Keratinocyte (primary cell): ENCODE measurements around the gene VPS37C. TPM values are rescaled to one million over a fixed set of nuclear protein-coding genes. Genes with fewer than 3 reads are reported as not detected.

Experiments used
- DNase-seq: peaks from one replicate; pipeline ENCODE4 v3.0.0-alpha.2; 2011; ENCODE audit warnings: low read depth, missing footprints, low spot score
- FAIRE-seq: peaks from 2 replicates; lab custom pipeline; 2011; peaks lifted over from hg19 to GRCh38; lab: Jason Lieb, UNC
- H2AFZ ChIP-seq: 2 replicates; pipeline ENCODE4 v1.6.0; 2012; ENCODE audit warnings: low read length, control low read depth, inconsistent platforms; ENCODE audit not compliant: control insufficient read depth
- H3K27ac ChIP-seq: 2 replicates; pipeline ENCODE4 v1.5.1; 2011; ENCODE audit warnings: low read length; ENCODE audit not compliant: control insufficient read depth, insufficient read depth
- H3K27me3 ChIP-seq: 3 replicates; pipeline ENCODE4 v1.6.0; 2011; ENCODE audit warnings: low read length; ENCODE audit not compliant: control insufficient read depth, insufficient read depth; ENCODE audit errors: extremely low read depth
- H3K36me3 ChIP-seq, 2 experiments: 2 replicates in 1 of 2; 3 replicates in 1 of 2; pipeline ENCODE4 v1.5.1; 2011; ENCODE audit warnings: low read length in 2 of 2, mild to moderate bottlenecking in 1 of 2; ENCODE audit not compliant: control insufficient read depth in 2 of 2, insufficient read depth in 2 of 2; ENCODE audit errors: extremely low read depth in 1 of 2
- H3K4me1 ChIP-seq: 3 replicates; pipeline ENCODE4 v1.5.1; 2011; ENCODE audit warnings: low read length; ENCODE audit not compliant: control insufficient read depth, insufficient read depth; ENCODE audit errors: extremely low read depth
- H3K4me2 ChIP-seq: 3 replicates; pipeline ENCODE4 v1.6.0; 2011; ENCODE audit warnings: low read depth, low read length; ENCODE audit not compliant: control insufficient read depth, insufficient read depth; ENCODE audit errors: extremely low read depth
- H3K4me3 ChIP-seq, 3 experiments: fragments of 200-600 bp in 1 of 3; sonication (generic) in 1 of 3; 2 replicates in 2 of 3; 3 replicates in 1 of 3; pipeline ENCODE4 v1.5.1; 2011 to 2016; ENCODE audit warnings: low read length in 3 of 3, mild to moderate bottlenecking in 3 of 3, control low read depth in 2 of 3, inconsistent platforms in 1 of 3, low read depth in 1 of 3, mixed read lengths in 1 of 3, mixed run types in 1 of 3, moderate library complexity in 1 of 3; ENCODE audit not compliant: control insufficient read depth in 2 of 3, insufficient read depth in 2 of 3; ENCODE audit errors: extremely low read depth in 1 of 3
- H3K79me2 ChIP-seq: 2 replicates; pipeline ENCODE4 v1.6.0; 2012; ENCODE audit warnings: low read length; ENCODE audit not compliant: control insufficient read depth, insufficient read depth
- H3K9ac ChIP-seq: 3 replicates; pipeline ENCODE4 v1.6.0; 2011; ENCODE audit warnings: low read length; ENCODE audit not compliant: control insufficient read depth, insufficient read depth; ENCODE audit errors: extremely low read depth
- H3K9me1 ChIP-seq: 3 replicates; pipeline ENCODE4 v1.6.0; 2011; ENCODE audit warnings: low read length; ENCODE audit not compliant: control insufficient read depth, insufficient read depth; ENCODE audit errors: extremely low read depth
- H3K9me3 ChIP-seq: 2 replicates; pipeline ENCODE4 v1.5.1; 2012; ENCODE audit warnings: low read depth, low read length; ENCODE audit not compliant: control insufficient read depth
- H4K20me1 ChIP-seq: 3 replicates; pipeline ENCODE4 v1.6.0; 2011; ENCODE audit warnings: low read length; ENCODE audit not compliant: control insufficient read depth, insufficient read depth; ENCODE audit errors: extremely low read depth
- EZH2 ChIP-seq: IDR thresholded peaks from one replicate; pipeline ENCODE4 v1.6.1; 2012; ENCODE audit warnings: inconsistent platforms, mild to moderate bottlenecking, low read length, moderate library complexity
- dilution Hi-C: fragments of 300-500 bp; cut with MboI; formaldehyde crosslinking; loops from one replicate; pipeline ENCODE4 v1.7.0; 2020; ENCODE audit warnings: low sequenced_read_pairs; ENCODE audit not compliant: extremely low pct_ligation_motif_present
- polyA plus RNA-seq, 5 experiments: library from polyadenylated mRNA; depleted of rRNA in 3 of 5; stranded (reverse) in 3 of 5; stranded (forward) in 1 of 5; unstranded in 1 of 5; fragments of >200 nt; gene quantifications; 1 replicate in 1 of 5; 2 replicates in 3 of 5; 3 replicates in 1 of 5; pipeline versions ENCODE4 v1.2.1 to v1.2.3, GENCODE V29; 2011 to 2012; ENCODE audit warnings: missing spikeins in 2 of 5, low read depth in 1 of 5, low replicate concordance in 1 of 5
- TF ChIP-seq, protein P1 (sequence below), 3 experiments: IDR thresholded peaks in 1 of 3; conservative IDR thresholded peaks in 1 of 3; optimal IDR thresholded peaks in 1 of 3; 2 replicates in 2 of 3; 3 replicates in 1 of 3; pipeline versions ENCODE3 to v1.5.1; 2011; ENCODE audit warnings: low read length in 3 of 3, mild to moderate bottlenecking in 3 of 3, moderate library complexity in 2 of 3, control low read depth in 1 of 3, inconsistent platforms in 1 of 3; ENCODE audit not compliant: insufficient read depth in 2 of 3; ENCODE audit errors: extremely low read depth in 1 of 3

The VPS37C gene
- polyA plus RNA-seq, 1 donor (not counting 4 experiments of a cell fraction or from before 2014, with no cell fraction given): 8.0 TPM

- peaks cover 0 to 9% of the 10 kb centered on the region in 2 experiments for H3K36me3 ChIP-seq
- no peaks in the 10 kb centered on the region for H3K9me3 ChIP-seq
- no peak for TF ChIP-seq EZH2
- TF ChIP-seq, protein P1, sequence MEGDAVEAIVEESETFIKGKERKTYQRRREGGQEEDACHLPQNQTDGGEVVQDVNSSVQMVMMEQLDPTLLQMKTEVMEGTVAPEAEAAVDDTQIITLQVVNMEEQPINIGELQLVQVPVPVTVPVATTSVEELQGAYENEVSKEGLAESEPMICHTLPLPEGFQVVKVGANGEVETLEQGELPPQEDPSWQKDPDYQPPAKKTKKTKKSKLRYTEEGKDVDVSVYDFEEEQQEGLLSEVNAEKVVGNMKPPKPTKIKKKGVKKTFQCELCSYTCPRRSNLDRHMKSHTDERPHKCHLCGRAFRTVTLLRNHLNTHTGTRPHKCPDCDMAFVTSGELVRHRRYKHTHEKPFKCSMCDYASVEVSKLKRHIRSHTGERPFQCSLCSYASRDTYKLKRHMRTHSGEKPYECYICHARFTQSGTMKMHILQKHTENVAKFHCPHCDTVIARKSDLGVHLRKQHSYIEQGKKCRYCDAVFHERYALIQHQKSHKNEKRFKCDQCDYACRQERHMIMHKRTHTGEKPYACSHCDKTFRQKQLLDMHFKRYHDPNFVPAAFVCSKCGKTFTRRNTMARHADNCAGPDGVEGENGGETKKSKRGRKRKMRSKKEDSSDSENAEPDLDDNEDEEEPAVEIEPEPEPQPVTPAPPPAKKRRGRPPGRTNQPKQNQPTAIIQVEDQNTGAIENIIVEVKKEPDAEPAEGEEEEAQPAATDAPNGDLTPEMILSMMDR (optimal IDR thresholded peaks at IDR 0.05 in 1 of 3, IDR thresholded peaks at IDR 0.05 in 1 of 3, conservative IDR thresholded peaks at IDR 0.05 in 1 of 3; ENCODE audit: extremely low read depth in 1 of 3, insufficient read depth in 2 of 3, low read length in 3 of 3): peak; percentile 100
- peak overlapping the region; percentile 72 for H3K4me2 ChIP-seq
- peaks cover 6% of the 10 kb centered on the region for H3K4me1 ChIP-seq
- H3K9ac ChIP-seq: peak overlapping the region; percentile 60
- dilution Hi-C loops: no loop called here
- H3K27ac ChIP-seq: peak overlapping the region; percentile 17
- H3K4me3 ChIP-seq: peak overlapping the region in 1 of 3 experiments; percentile 39
- no peaks in the 10 kb centered on the region for H3K9me1 ChIP-seq
- H3K79me2 ChIP-seq: no peaks in the 10 kb centered on the region
- H2AFZ ChIP-seq: peak overlapping the region; percentile 56
- FAIRE-seq: peak; percentile 76
- peaks cover 3% of the 10 kb centered on the region for H4K20me1 ChIP-seq
- no peaks in the 10 kb centered on the region for H3K27me3 ChIP-seq
- peak; percentile 33 for DNase-seq
Measured at GRCh38 chr11:61129639-61130523, 31.3 kb downstream of the VPS37C start.

DNA sequence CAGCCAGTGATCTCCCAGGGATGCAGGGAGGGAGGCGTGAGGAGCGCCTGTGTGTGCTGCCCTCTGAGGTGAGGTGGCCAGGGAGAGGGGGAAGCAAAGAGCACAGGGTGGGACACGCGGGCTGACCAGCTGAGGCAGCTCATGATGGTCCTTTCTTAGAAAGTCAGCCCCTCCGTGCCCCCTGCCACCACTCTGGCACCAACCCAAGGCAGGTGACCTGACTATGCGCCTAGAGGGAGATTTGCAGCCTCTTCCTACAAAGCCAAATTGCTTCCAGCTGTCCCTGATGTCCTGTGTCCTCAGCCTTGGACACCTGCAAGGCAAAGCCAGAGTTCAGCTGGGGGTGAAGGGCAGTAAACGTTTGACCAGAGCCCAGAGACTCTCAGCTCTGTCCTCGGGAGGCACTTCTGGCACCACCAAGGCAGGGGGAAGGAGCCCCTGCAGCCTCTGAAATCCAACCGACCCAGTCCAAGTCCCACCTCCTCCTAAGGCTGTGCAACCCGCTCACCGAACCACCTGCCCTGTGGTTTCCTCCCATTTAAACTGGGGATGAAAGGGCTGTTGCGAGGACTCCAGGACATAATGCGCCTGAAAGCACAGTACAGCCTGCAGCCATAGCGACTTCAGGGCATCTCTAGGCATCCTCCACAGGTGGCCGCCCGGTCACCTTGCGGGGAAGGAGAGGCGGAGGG lies 32.1 kb downstream of the VPS37C start:
- no peak overlapping the region for H3K9ac ChIP-seq
- no peaks in the 10 kb centered on the region for H3K9me1 ChIP-seq
- H3K27ac ChIP-seq: no peak overlapping the region
- FAIRE-seq: no peak
- H2AFZ ChIP-seq: no peak overlapping the region
- no peak overlapping the region for H3K4me3 ChIP-seq
- peaks cover 0 to 9% of the 10 kb centered on the region in 2 experiments for H3K36me3 ChIP-seq
- peaks cover 3% of the 10 kb centered on the region for H4K20me1 ChIP-seq
- H3K4me1 ChIP-seq: peaks cover 6% of the 10 kb centered on the region
- dilution Hi-C loops: no loop called here
- H3K79me2 ChIP-seq: no peaks in the 10 kb centered on the region
- H3K4me2 ChIP-seq: no peak overlapping the region
- no peak for DNase-seq
- no peaks in the 10 kb centered on the region for H3K9me3 ChIP-seq
- TF ChIP-seq EZH2: no peak
- TF ChIP-seq, protein P1 (optimal IDR thresholded peaks at IDR 0.05 in 1 of 3, IDR thresholded peaks at IDR 0.05 in 1 of 3, conservative IDR thresholded peaks at IDR 0.05 in 1 of 3; ENCODE audit: extremely low read depth in 1 of 3, insufficient read depth in 2 of 3, low read length in 3 of 3): no peak
- H3K27me3 ChIP-seq: no peaks in the 10 kb centered on the region
